Activated CD8-positive, alpha-beta memory T cell treated with anti-CD3 and anti-CD28 coated beads, Interleukin-2, amount 50 U/mL, for 48 hours (primary cell): ENCODE data around the gene KERA.

Source experiments
- DNase-seq: peaks from one replicate; pipeline ENCODE4 v3.0.0-alpha.2; 2020

The KERA gene

DNA sequence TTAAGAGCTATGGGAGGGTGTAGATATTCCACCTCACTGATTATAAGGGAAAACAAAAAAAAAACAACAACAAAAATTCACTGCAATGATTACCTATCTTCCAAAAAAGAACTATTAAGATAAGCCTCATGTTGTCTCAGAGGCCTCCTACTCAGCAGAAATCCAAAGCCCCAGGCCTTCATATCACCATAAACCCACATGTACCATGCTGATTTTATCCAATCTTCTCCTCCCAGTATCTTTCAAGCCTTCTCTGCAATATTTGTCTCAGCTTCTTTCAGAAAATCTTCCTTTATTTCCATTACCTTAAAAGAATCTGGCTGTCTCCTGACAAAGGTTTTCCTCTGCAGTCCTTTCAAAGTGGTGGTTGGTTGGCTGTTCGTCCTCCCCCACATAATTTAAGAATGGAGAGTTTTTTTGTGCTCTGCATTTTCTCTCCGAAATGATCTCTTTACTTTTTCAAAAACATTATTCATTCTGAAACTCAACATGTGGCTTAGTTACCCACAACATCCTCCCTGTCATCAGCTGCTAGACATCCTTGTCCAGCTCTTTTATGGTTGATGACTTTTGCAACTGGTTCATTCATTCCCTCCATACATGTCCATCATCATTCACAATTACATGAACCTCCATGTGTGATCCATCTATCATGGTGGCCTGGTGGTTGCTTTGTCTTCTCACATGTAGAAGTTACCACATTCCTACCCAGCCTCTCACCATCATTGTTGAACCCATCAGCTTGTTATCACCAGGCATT, 50.1 kb downstream of the KERA start:
- DNase-seq: no peak

- DNase-seq: no peak
Measured at GRCh38 chr12:91004872-91005271, 53.0 kb downstream of the KERA start, which contains the start of gene EPYC. EPYC (minus strand) TSS chr12:91004972; CDS start chr12:91002565, 2,407 bp downstream.

DNA sequence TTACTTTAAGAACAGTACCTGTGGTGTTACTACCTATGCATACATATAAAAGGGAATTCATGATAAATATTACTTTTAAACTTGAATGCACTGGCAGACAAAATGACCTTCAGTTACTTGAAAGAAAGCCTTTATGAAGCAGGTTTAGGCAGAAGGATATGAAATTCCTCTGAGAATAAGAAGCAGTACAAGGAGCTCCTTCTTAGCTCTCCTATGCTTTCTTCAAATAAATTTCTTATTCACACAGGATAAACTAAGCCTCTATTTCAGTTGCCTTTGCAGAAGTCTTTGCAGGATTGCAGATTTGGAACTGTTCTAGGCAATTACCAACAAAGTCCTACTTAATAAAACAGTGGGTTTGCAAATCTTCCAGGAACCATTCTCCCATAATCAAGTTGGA, 54.1 kb downstream of the KERA start:
- DNase-seq: no peak

DNA sequence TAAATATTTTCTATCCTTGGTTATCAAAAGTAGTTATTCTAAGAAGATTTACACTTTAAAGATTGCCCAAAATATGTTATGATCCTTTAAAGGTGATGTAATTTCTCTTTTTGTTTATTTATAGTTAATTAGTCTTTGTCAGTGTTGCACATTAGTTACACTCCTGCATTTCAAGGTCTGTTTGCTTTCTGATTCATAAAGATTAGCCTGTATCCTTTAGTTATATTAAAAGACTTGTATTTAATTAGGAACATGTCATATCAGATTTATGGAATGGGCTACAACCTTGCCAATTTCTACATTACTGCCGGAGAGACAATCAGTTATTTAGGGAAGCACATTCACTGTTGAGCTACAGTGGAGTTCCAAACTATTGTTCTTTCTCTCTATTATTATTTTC, 56.5 kb downstream of the KERA start:
- DNase-seq: no peak
